ENCODE measurements around the gene MAGT1.
A peak's percentile ranks its signal among the peaks of the same experiment; 100 is the strongest.
"Not testable (repeated sequence)": the region's sequence is repeated elsewhere in the genome, so short reads cannot be mapped to it uniquely, and the experiment has no call there.

Gene MAGT1

DNA sequence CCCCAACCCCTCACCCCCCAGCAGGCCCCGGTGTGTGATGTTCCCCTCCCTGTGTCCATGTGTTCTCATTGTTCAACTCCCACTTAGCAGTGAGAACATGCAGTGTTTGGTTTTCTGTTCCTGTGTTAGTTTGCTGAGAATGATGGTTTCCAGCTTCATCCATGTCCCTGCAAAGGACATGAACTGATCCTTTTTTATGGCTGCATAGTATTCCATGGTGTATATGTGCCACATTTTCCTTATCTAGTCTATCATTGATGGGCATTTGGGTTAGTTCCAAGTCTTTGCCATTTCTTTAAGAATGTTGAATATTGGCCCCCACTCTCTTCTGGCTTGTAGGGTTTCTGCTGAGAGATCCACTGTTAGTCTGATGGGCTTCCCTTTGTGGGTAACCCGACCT, 73.2 kb downstream of the MAGT1 start:
- not testable (repeated sequence) for H3K27ac ChIP-seq (ENCODE audit: low read depth, low read length); H3K9ac ChIP-seq (ENCODE audit: low read depth, low read length); H3K36me3 ChIP-seq (ENCODE audit: insufficient read depth, low read length); H3K4me1 ChIP-seq (ENCODE audit: insufficient read depth, low read length); H3K9me3 ChIP-seq (ENCODE audit: insufficient read depth, low read depth, low read length); H3K27me3 ChIP-seq (ENCODE audit: insufficient read depth, low read length); H3K4me3 ChIP-seq (ENCODE audit: low read length)
- no CpG with 5 or more reads among the region's 2 CpGs for WGBS

GRCh38 chrX:77820091-77820727, 75.0 kb downstream of the MAGT1 start:
- no peaks in the 10 kb centered on the region for H3K27me3 ChIP-seq (ENCODE audit: insufficient read depth, low read length)
- no peak overlapping the region for H3K4me3 ChIP-seq (ENCODE audit: low read length)
- H3K4me1 ChIP-seq (ENCODE audit: insufficient read depth, low read length): no peaks in the 10 kb centered on the region
- H3K9ac ChIP-seq (ENCODE audit: low read depth, low read length): no peak overlapping the region
- H3K9me3 ChIP-seq (ENCODE audit: insufficient read depth, low read depth, low read length): no peaks in the 10 kb centered on the region
- no peak overlapping the region for H3K27ac ChIP-seq (ENCODE audit: low read depth, low read length)
- WGBS: 94% methylated on average over 9 of the region's 9 CpGs
- 0 out of 2 replicates have a peak, but pooled peaks cover under 1% of the 10 kb centered on the region for H3K36me3 ChIP-seq (ENCODE audit: insufficient read depth, low read length)

DNA sequence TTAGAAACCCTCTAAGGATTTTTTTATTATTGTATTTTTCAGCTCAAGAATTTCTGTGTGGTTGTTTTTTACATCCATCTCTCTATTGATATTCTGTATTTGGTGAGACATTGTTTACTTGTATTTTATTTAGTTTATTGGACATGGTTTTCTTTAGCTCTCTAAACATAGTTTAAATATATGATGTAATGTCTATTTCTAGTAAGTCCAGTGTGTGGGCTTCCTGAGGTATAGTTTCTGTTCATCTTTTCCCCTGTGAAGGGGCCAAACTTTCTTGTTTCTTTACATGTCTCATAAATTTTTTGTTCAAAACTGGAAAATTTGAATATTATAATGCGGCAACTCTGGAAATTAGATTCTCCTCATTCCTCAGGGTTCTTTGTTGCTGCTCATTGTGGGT, 81.0 kb downstream of the MAGT1 start:
- H3K36me3 ChIP-seq (ENCODE audit: insufficient read depth, low read length): no peaks in the 10 kb centered on the region
- no peaks in the 10 kb centered on the region for H3K27me3 ChIP-seq (ENCODE audit: insufficient read depth, low read length)
- H3K9ac ChIP-seq (ENCODE audit: low read depth, low read length): no peak overlapping the region
- no CpG with 5 or more reads among the region's 1 CpG for WGBS
- H3K4me3 ChIP-seq (ENCODE audit: low read length): no peak overlapping the region
- H3K4me1 ChIP-seq (ENCODE audit: insufficient read depth, low read length): no peaks in the 10 kb centered on the region
- H3K9me3 ChIP-seq (ENCODE audit: insufficient read depth, low read depth, low read length): no peaks in the 10 kb centered on the region
- no peak overlapping the region for H3K27ac ChIP-seq (ENCODE audit: low read depth, low read length)

DNA sequence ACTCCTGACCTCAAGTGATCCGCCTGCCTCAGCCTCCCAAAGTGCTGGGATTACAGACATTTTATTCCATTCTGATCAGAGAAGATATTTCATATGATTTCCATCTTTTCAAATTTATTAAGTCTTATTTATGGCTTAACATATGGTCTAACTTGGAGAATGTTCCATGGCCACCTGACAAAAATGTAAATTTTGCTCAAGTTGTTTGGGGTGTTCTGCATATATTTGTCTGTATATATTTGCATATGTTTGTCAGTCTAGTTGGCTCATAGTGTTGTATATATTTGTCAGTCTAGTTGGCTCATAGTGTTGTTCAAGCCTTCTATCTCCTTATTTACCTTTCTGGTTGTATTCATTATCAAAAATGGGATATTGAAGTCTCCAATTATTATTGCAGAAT, 93.0 kb downstream of the MAGT1 start:
- Histone ChIP-seq H3K4me3 (ENCODE audit: low read length) (no peak overlapping the region), H3K4me1 (ENCODE audit: insufficient read depth, low read length) (no peaks in the 10 kb centered on the region), H3K27me3 (ENCODE audit: insufficient read depth, low read length) (no peaks in the 10 kb centered on the region), H3K36me3 (ENCODE audit: insufficient read depth, low read length) (no peaks in the 10 kb centered on the region), H3K9me3 (ENCODE audit: insufficient read depth, low read depth, low read length) (no peaks in the 10 kb centered on the region), H3K9ac (ENCODE audit: low read depth, low read length) (no peak overlapping the region), H3K27ac (ENCODE audit: low read depth, low read length) (no peak overlapping the region)
- WGBS: 80% methylated on average over 1 of the region's 1 CpG

DNA sequence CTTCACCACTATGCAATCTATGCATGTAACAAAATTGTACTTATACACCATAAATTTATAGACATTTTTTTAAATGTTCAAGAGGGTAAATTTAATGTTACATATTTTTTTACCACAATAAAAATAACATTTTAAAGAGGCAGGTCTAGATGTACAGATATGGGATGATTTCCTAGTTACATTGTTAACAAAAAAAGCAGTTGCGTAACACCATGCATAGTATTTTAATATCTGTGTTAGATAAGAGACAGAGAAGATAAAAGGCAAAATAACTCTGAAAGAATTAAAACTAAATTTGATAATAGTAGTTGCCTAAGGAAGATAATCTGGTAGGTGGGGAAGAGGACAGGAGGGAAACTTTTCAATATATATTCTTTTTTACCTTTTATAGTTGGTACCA, 100.1 kb downstream of the MAGT1 start:
- H3K4me1 ChIP-seq (ENCODE audit: insufficient read depth, low read length): no peaks in the 10 kb centered on the region
- H3K9me3 ChIP-seq (ENCODE audit: insufficient read depth, low read depth, low read length): no peaks in the 10 kb centered on the region
- no peaks in the 10 kb centered on the region for H3K36me3 ChIP-seq (ENCODE audit: insufficient read depth, low read length)
- H3K4me3 ChIP-seq (ENCODE audit: low read length): no peak overlapping the region
- WGBS: no CpG with 5 or more reads among the region's 1 CpG
- H3K27ac ChIP-seq (ENCODE audit: low read depth, low read length): no peak overlapping the region
- no peak overlapping the region for H3K9ac ChIP-seq (ENCODE audit: low read depth, low read length)
- H3K27me3 ChIP-seq (ENCODE audit: insufficient read depth, low read length): no peaks in the 10 kb centered on the region

GRCh38 chrX:77793946-77794345, 101.3 kb downstream of the MAGT1 start:
- H3K9ac ChIP-seq (ENCODE audit: low read depth, low read length): no peak overlapping the region
- H3K36me3 ChIP-seq (ENCODE audit: insufficient read depth, low read length): no peaks in the 10 kb centered on the region
- WGBS: 96% methylated on average over 5 of the region's 6 CpGs
- H3K27me3 ChIP-seq (ENCODE audit: insufficient read depth, low read length): no peaks in the 10 kb centered on the region
- H3K4me3 ChIP-seq (ENCODE audit: low read length): no peak overlapping the region
- H3K9me3 ChIP-seq (ENCODE audit: insufficient read depth, low read depth, low read length): no peaks in the 10 kb centered on the region
- no peak overlapping the region for H3K27ac ChIP-seq (ENCODE audit: low read depth, low read length)
- no peaks in the 10 kb centered on the region for H3K4me1 ChIP-seq (ENCODE audit: insufficient read depth, low read length)

GRCh38 chrX:77788050-77788449, 107.2 kb downstream of the MAGT1 start:
- Histone ChIP-seq H3K4me3 (ENCODE audit: low read length) (no peak overlapping the region), H3K4me1 (ENCODE audit: insufficient read depth, low read length) (peaks cover 12% of the 10 kb centered on the region; the same call in 1 of the 2 replicates), H3K9ac (ENCODE audit: low read depth, low read length) (no peak overlapping the region), H3K36me3 (ENCODE audit: insufficient read depth, low read length) (no peaks in the 10 kb centered on the region), H3K27me3 (ENCODE audit: insufficient read depth, low read length) (no peaks in the 10 kb centered on the region), H3K9me3 (ENCODE audit: insufficient read depth, low read depth, low read length) (no peaks in the 10 kb centered on the region), H3K27ac (ENCODE audit: low read depth, low read length) (no peak overlapping the region)
- 83% methylated on average over 1 of the region's 2 CpGs for WGBS

- Histone ChIP-seq H3K9ac (ENCODE audit: low read depth, low read length) (peak overlapping the region; percentile 100; the same call in 1 of the 2 replicates), H3K36me3 (ENCODE audit: insufficient read depth, low read length) (no peaks in the 10 kb centered on the region; the same call in 1 of the 2 replicates), H3K4me1 (ENCODE audit: insufficient read depth, low read length) (peaks cover 12% of the 10 kb centered on the region; the same call in 1 of the 2 replicates), H3K9me3 (ENCODE audit: insufficient read depth, low read depth, low read length) (no peaks in the 10 kb centered on the region), H3K4me3 (ENCODE audit: low read length) (peak overlapping the region; percentile 98), H3K27me3 (ENCODE audit: insufficient read depth, low read length) (no peaks in the 10 kb centered on the region), H3K27ac (ENCODE audit: low read depth, low read length) (peak overlapping the region; percentile 99)
- WGBS: 44% methylated on average over 5 of the region's 5 CpGs
These were observed 108.9 kb downstream of the MAGT1 start for GRCh38 chrX:77786365-77786680.

- under 1% methylated on average over 45 of the region's 61 CpGs for WGBS
- peak within 1 kb of the TSS; percentile 99 for H3K27ac ChIP-seq (ENCODE audit: low read depth, low read length)
- no peaks in the 10 kb centered on the region for H3K27me3 ChIP-seq (ENCODE audit: insufficient read depth, low read length)
- peak within 1 kb of the TSS; percentile 98 for H3K4me3 ChIP-seq (ENCODE audit: low read length)
- peak within 1 kb of the TSS; percentile 100 for H3K9ac ChIP-seq (ENCODE audit: low read depth, low read length)
- peaks cover 12% of the 10 kb centered on the region; the same call in 1 of the 2 replicates for H3K4me1 ChIP-seq (ENCODE audit: insufficient read depth, low read length)
- no peaks in the 10 kb centered on the region for H3K9me3 ChIP-seq (ENCODE audit: insufficient read depth, low read depth, low read length)
- no peaks in the 10 kb centered on the region; the same call in 1 of the 2 replicates for H3K36me3 ChIP-seq (ENCODE audit: insufficient read depth, low read length)
These were observed 109.5 kb downstream of the MAGT1 start, which contains the start of gene ATRX for GRCh38 chrX:77785486-77786364. Gene ATRX (minus strand): TSS chrX:77786216. CDS start chrX:77786001, 215 bp downstream.

- Histone ChIP-seq H3K4me1 (ENCODE audit: insufficient read depth, low read length) (0 out of 2 replicates have a peak, but pooled peaks cover 7% of the 10 kb centered on the region), H3K36me3 (ENCODE audit: insufficient read depth, low read length) (no peaks in the 10 kb centered on the region; the same call in 1 of the 2 replicates), H3K9me3 (ENCODE audit: insufficient read depth, low read depth, low read length) (no peaks in the 10 kb centered on the region), H3K4me3 (ENCODE audit: low read length) (no peak overlapping the region), H3K27me3 (ENCODE audit: insufficient read depth, low read length) (no peaks in the 10 kb centered on the region), H3K9ac (ENCODE audit: low read depth, low read length) (no peak overlapping the region), H3K27ac (ENCODE audit: low read depth, low read length) (no peak overlapping the region)
- WGBS: 88% methylated on average over 3 of the region's 3 CpGs
These were observed 115.5 kb downstream of the MAGT1 start for GRCh38 chrX:77779695-77780094.

DNA sequence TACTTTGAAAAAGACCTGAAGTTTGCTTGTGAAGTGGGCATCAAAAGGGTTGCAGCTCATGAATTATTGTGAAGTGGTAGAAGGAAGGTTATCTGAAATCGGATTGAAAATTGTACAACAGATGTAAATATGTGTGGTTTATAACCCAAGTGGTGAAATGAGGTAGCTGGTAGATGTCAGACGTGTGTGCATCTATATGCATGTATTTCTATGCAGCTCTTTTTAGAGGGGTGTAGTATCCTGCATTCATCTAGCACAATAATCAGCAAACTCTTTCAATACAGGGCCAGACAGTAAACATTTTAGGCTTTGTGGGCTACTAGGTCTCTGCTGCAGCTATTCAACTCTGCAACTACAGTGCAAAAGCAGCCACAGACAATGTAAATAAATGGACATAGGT, 118.6 kb downstream of the MAGT1 start:
- H3K36me3 ChIP-seq (ENCODE audit: insufficient read depth, low read length): no peaks in the 10 kb centered on the region
- H3K9me3 ChIP-seq (ENCODE audit: insufficient read depth, low read depth, low read length): no peaks in the 10 kb centered on the region
- no peak overlapping the region for H3K27ac ChIP-seq (ENCODE audit: low read depth, low read length)
- no peak overlapping the region for H3K9ac ChIP-seq (ENCODE audit: low read depth, low read length)
- H3K4me1 ChIP-seq (ENCODE audit: insufficient read depth, low read length): no peaks in the 10 kb centered on the region
- H3K27me3 ChIP-seq (ENCODE audit: insufficient read depth, low read length): no peaks in the 10 kb centered on the region
- no peak overlapping the region for H3K4me3 ChIP-seq (ENCODE audit: low read length)
- 95% methylated on average over 2 of the region's 2 CpGs for WGBS

Measured in HUES64 (cell line).